Epithelial cell of prostate (primary cell): Measurements from ENCODE around the gene USHBP1.
A peak's percentile ranks its signal among the peaks of the same experiment; 100 is the strongest.

Source experiments
- DNase-seq: peaks from one replicate; pipeline ENCODE4 v3.0.0-alpha.2; 2011; ENCODE audit warnings: low read depth, low spot score
- H3K27ac ChIP-seq: fragments of 450-650 bp; 2 replicates; pipeline ENCODE4 v1.5.1; 2017; ENCODE audit warnings: mild to moderate bottlenecking

Gene USHBP1

GRCh38 chr19:17264641-17264979 is at the start of gene USHBP1:
TSS of gene USHBP1 (minus strand) at chr19:17264745. CDS start at chr19:17264299, 446 bp downstream.
- no peak for DNase-seq

GRCh38 chr19:17314007-17314593 is 49.6 kb upstream of the USHBP1 start:
- H3K27ac ChIP-seq: no peak overlapping the region
- no peak for DNase-seq

More at GRCh38 chr19:17264641-17264979, at the start of gene USHBP1:
- no peak within 1 kb of the TSS for H3K27ac ChIP-seq

GRCh38 chr19:17312189-17313113 is 47.9 kb upstream of the USHBP1 start:
- peak overlapping the region; percentile 73 for H3K27ac ChIP-seq
- no peak for DNase-seq

GRCh38 chr19:17311455-17312188 is 47.1 kb upstream of the USHBP1 start:
- no peak for DNase-seq
- H3K27ac ChIP-seq: peak overlapping the region; percentile 73

- DNase-seq: no peak
- peak overlapping the region; percentile 73 for H3K27ac ChIP-seq
These were observed 45.5 kb upstream of the USHBP1 start for GRCh38 chr19:17309965-17310461.

- peak; percentile 100 for DNase-seq
- peak within 1 kb of the TSS; percentile 73 for H3K27ac ChIP-seq
These were observed 44.8 kb upstream of the USHBP1 start, which contains the start of gene DDA1 for GRCh38 chr19:17309198-17309964. TSS of gene DDA1 (plus strand) at chr19:17309563. CDS start at chr19:17309655, 92 bp downstream.

GRCh38 chr19:17307876-17308377 is 43.4 kb upstream of the USHBP1 start:
- H3K27ac ChIP-seq: no peak overlapping the region
- DNase-seq: no peak

- peak overlapping the region; percentile 81 for H3K27ac ChIP-seq
- DNase-seq: no peak
These were observed 41.8 kb upstream of the USHBP1 start for GRCh38 chr19:17306285-17306714.

GRCh38 chr19:17305517-17306284 is 41.2 kb upstream of the USHBP1 start, which contains the start of gene MRPL34:
TSS of gene MRPL34 (plus strand) at chr19:17305872. CDS start at chr19:17305893, 21 bp downstream.
- H3K27ac ChIP-seq: peak within 1 kb of the TSS; percentile 81
- peak; percentile 98 for DNase-seq

GRCh38 chr19:17305216-17305516 is 40.6 kb upstream of the USHBP1 start:
- DNase-seq: no peak
- H3K27ac ChIP-seq: peak overlapping the region; percentile 81

GRCh38 chr19:17304386-17305215 is 40.1 kb upstream of the USHBP1 start:
- no peak for DNase-seq
- peak overlapping the region; percentile 81 for H3K27ac ChIP-seq

- peak overlapping the region; percentile 81 for H3K27ac ChIP-seq
- DNase-seq: no peak
These were observed 39.4 kb upstream of the USHBP1 start for GRCh38 chr19:17303940-17304267.

- DNase-seq: peak; percentile 68
- H3K27ac ChIP-seq: peak within 1 kb of the TSS; percentile 81
These were observed 38.8 kb upstream of the USHBP1 start, which contains the start of gene ABHD8 for GRCh38 chr19:17303167-17303939. TSS of gene ABHD8 (minus strand) at chr19:17303425. CDS start at chr19:17301616, 1,809 bp downstream.

GRCh38 chr19:17302391-17303166 is 38.0 kb upstream of the USHBP1 start:
- H3K27ac ChIP-seq: peak overlapping the region; percentile 81
- no peak for DNase-seq

- H3K27ac ChIP-seq: no peak overlapping the region
- DNase-seq: no peak
These were observed 36.6 kb upstream of the USHBP1 start for GRCh38 chr19:17300992-17301619.

- no peak for DNase-seq
- peak overlapping the region; percentile 74 for H3K27ac ChIP-seq
These were observed 32.4 kb upstream of the USHBP1 start for GRCh38 chr19:17296976-17297375.
